Astrocyte of the cerebellum (primary cell): ENCODE data around the gene S100A16.

Experiments
- DNase-seq: peaks from one replicate; pipeline ENCODE4 v3.0.0-alpha.2; 2011; ENCODE audit warnings: low read depth
- H3K4me3 ChIP-seq: 2 replicates; pipeline ENCODE4 v1.5.1; 2011; ENCODE audit warnings: mild to moderate bottlenecking, low read depth, low read length, moderate library complexity
- CTCF ChIP-seq: IDR thresholded peaks from 2 replicates; pipeline ENCODE4 v1.5.1; 2012; ENCODE audit warnings: low read length, low read depth, moderate library complexity, mild to moderate bottlenecking; ENCODE audit errors: missing control alignments
- in situ Hi-C: cut with HindIII; loops from 2 replicates; pipeline ENCODE4 v1.10.0; 2017; ENCODE audit warnings: low sequenced_read_pairs

Gene S100A16

GRCh38 chr1:153612111-153612754 is 704 bp downstream of the S100A16 start:
- peak overlapping the region; percentile 72 for H3K4me3 ChIP-seq
- no peak for DNase-seq
- TF ChIP-seq CTCF = no peak
- in situ Hi-C loops = no loop called here

- H3K4me3 ChIP-seq = peak overlapping the region; percentile 72
- TF ChIP-seq CTCF = no peak
- no peak for DNase-seq
- in situ Hi-C loops = no loop called here
Measured at GRCh38 chr1:153611356-153611755, 1.6 kb downstream of the S100A16 start.

GRCh38 chr1:153610811-153611301 is 2.1 kb downstream of the S100A16 start:
- DNase-seq = no peak
- no peak for TF ChIP-seq CTCF
- peak overlapping the region; percentile 72 for H3K4me3 ChIP-seq
- in situ Hi-C loops = no loop called here

DNA sequence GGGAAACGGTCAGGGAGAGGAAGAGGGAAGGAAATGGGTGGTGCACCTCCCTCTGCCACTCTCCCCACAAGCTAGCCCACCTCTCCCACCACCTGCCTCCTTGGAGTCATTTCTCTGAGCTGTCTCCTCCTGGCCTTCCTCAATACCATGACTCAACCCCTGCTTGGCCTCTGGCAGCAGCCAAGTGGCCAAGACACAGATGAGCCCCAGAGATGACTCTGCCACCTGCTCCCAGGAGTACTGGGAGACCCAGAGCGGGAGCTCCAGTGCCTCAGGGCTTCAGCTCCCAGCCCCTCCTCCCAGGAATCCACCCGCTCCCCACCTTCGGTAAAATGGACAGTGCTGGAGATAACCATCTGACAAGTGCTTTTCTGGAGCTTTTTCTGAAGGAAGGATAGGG is 2.6 kb downstream of the S100A16 start:
- TF ChIP-seq CTCF = no peak
- in situ Hi-C loops = no loop called here
- no peak overlapping the region for H3K4me3 ChIP-seq
- DNase-seq = no peak

GRCh38 chr1:153609585-153609907 is 3.4 kb downstream of the S100A16 start:
- no peak for DNase-seq
- in situ Hi-C loops = no loop called here
- H3K4me3 ChIP-seq = peak overlapping the region; percentile 35
- no peak for TF ChIP-seq CTCF

DNA sequence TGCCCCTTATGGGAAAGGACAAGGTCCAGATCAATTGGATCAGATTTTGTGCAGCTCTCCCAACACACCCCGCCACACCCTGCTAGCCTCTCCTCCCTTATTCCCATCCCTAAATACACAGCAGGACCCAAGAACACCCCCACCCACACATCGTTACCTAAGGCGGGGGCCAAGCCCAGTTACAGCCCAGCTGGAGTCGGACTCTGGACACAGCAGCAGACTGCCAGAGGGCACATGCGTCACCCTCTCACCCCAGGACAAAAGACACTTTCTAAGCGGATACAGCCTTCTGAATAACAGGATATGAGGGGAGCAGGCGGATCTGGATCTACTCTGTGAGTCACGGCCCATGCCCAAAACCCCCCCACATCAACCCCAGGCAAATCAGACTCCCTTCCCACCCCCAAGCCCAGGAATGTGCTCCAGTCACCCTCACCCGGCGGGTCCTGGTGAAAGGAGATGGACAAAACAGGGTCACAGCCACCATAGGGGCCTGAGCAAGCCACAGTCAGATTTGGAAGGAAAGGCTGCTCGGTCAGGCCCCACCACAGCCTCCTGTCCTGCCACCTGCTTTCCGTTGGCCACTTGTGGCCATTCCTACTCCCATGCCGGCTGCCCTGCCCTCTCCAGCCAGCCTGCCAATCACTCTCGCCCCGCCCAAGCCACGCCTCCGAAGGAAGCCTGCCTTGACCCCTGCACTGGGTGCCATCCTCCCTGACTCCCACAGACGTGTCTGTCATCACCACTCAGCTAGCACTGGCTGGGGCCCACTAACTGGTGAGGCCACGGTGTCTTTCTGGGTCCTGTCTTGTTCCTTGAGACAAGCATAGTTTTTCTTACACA is 4.0 kb downstream of the S100A16 start:
- peak; percentile 58 for DNase-seq
- H3K4me3 ChIP-seq = peak overlapping the region; percentile 35
- in situ Hi-C loops = no loop called here
- TF ChIP-seq CTCF = no peak
